Gastrocnemius medialis (tissue), 4 donors: ENCODE results near the gene LDLRAD4.

Source experiments
- POLR2A ChIP-seq, 2 donors: fragments of 450-650 bp; IDR thresholded peaks; one replicate each; pipeline ENCODE4 v1.6.1; 2017; ENCODE audit warnings: antibody characterized with exemption in 2 of 2, mild to moderate bottlenecking in 2 of 2, moderate library complexity in 2 of 2
- TF ChIP-seq, protein P1 (sequence below), 5 experiments: fragments of 450-650 bp in 3 of 5; fragments of 200-600 bp in 2 of 5; sonication (generic) in 2 of 5; IDR thresholded peaks in 4 of 5; conservative IDR thresholded peaks in 1 of 5; 1 replicate in 4 of 5; 2 replicates in 1 of 5; pipeline ENCODE4 v1.5.1; 2016 to 2019; ENCODE audit warnings: antibody characterized with exemption in 5 of 5, mild to moderate bottlenecking in 3 of 5, moderate library complexity in 3 of 5

DNA sequence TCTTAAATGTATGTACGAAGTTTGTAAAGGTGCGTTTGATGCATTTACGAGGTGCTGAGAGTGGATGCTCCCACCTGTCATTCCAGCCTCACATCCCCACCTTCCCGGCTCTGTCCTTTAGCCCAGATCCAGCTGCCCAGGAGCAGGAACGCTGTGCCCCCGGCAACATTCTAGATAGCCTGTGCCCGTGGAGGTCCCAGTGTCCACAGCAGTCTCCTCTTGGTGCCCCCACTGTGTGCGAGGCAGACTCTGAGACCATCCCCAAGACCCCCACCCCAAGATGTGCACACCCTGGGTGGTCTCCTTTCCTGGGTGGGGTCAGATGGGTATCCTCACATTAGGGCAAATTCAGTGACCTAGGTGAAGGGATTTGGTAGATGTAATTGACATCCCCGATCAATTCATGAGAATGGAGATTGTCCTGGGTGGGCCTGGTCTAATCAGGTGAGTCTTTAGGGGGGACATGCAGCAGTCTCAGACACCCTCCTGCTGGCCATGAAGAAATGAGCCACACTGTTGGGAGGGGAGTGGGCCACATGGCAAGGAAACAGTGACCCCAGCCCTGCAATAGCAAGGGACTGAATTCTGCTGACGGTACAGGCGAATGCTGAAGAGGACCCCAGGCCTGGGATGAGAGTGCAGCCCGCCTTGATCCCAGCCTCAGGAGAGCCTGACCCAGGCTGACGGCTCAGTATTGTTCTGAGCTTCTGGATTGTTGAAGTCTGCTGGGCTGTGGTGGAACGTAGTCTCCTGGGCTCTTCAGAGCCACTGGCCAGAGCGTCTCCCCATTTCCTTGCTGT, 304.5 kb downstream of the LDLRAD4 start:
- TF ChIP-seq, protein P1, sequence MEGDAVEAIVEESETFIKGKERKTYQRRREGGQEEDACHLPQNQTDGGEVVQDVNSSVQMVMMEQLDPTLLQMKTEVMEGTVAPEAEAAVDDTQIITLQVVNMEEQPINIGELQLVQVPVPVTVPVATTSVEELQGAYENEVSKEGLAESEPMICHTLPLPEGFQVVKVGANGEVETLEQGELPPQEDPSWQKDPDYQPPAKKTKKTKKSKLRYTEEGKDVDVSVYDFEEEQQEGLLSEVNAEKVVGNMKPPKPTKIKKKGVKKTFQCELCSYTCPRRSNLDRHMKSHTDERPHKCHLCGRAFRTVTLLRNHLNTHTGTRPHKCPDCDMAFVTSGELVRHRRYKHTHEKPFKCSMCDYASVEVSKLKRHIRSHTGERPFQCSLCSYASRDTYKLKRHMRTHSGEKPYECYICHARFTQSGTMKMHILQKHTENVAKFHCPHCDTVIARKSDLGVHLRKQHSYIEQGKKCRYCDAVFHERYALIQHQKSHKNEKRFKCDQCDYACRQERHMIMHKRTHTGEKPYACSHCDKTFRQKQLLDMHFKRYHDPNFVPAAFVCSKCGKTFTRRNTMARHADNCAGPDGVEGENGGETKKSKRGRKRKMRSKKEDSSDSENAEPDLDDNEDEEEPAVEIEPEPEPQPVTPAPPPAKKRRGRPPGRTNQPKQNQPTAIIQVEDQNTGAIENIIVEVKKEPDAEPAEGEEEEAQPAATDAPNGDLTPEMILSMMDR (IDR thresholded peaks at IDR 0.05 in 4 of 5, conservative IDR thresholded peaks at IDR 0.05 in 1 of 5), result no peak
- no peak for TF ChIP-seq POLR2A (IDR thresholded peaks at IDR 0.05)
